WERI-Rb-1 (cell line): ENCODE measurements around the gene PC.

ENCODE experiments used
- DNase-seq: peaks from one replicate; pipeline ENCODE4 v3.0.0-alpha.2; 2020
- H3K27ac ChIP-seq: fragments of 250-450 bp; sonication (Bioruptor Pico); 2 replicates; pipeline ENCODE4 v1.5.1; 2020; ENCODE audit warnings: mild to moderate bottlenecking, moderate library complexity
- H3K27me3 ChIP-seq: fragments of 250-450 bp; sonication (Bioruptor Pico); 2 replicates; pipeline ENCODE4 v1.5.1; 2021; ENCODE audit warnings: mild to moderate bottlenecking, low read depth, moderate library complexity; ENCODE audit not compliant: insufficient read depth, severe bottlenecking
- H3K36me3 ChIP-seq: fragments of 250-450 bp; sonication (Bioruptor Pico); 2 replicates; pipeline ENCODE4 v1.5.1; 2020; ENCODE audit warnings: mild to moderate bottlenecking, moderate library complexity
- H3K4me3 ChIP-seq: 2 replicates; pipeline ENCODE4 v1.5.1; 2011; ENCODE audit warnings: low read depth, mild to moderate bottlenecking, control low read depth, low read length
- H3K9me3 ChIP-seq: fragments of 250-450 bp; sonication (Bioruptor Pico); 2 replicates; pipeline ENCODE4 v1.5.1; 2021; ENCODE audit warnings: mild to moderate bottlenecking, moderate library complexity; ENCODE audit not compliant: severe bottlenecking
- TF ChIP-seq, protein P1 (sequence below): IDR thresholded peaks from 2 replicates; pipeline ENCODE4 v1.5.1; 2011; ENCODE audit warnings: low read depth, mild to moderate bottlenecking, control low read depth, inconsistent platforms, low read length

Gene PC

DNA sequence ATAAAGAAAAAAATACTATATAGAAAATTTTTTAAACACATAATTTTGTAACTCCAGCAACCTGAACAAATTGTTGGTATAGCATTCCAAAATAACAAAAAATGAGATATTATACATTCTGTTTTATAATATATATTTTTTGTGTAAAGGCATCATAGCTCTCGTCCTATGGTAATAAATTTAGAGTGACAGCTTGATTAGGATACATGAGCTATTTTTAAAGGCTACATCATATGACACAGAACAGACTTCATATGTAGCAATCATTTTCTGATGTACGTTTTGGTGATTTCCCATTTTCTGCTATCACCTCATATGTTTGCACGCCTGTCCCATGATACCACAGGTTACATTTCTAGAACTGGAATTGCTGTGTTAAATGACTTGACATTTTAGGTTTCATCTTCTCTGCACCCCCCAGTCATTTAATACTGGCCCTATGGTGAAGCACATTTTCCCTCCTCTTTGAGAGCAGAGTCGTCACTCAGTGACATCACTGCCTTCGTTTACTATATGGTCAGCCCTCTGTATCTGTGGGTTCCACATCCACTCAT is 19.5 kb downstream of the PC start:
- TF ChIP-seq, protein P1, sequence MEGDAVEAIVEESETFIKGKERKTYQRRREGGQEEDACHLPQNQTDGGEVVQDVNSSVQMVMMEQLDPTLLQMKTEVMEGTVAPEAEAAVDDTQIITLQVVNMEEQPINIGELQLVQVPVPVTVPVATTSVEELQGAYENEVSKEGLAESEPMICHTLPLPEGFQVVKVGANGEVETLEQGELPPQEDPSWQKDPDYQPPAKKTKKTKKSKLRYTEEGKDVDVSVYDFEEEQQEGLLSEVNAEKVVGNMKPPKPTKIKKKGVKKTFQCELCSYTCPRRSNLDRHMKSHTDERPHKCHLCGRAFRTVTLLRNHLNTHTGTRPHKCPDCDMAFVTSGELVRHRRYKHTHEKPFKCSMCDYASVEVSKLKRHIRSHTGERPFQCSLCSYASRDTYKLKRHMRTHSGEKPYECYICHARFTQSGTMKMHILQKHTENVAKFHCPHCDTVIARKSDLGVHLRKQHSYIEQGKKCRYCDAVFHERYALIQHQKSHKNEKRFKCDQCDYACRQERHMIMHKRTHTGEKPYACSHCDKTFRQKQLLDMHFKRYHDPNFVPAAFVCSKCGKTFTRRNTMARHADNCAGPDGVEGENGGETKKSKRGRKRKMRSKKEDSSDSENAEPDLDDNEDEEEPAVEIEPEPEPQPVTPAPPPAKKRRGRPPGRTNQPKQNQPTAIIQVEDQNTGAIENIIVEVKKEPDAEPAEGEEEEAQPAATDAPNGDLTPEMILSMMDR = no peak
- no peak for DNase-seq
- no peaks in the 10 kb centered on the region for H3K27me3 ChIP-seq
- H3K36me3 ChIP-seq = no peaks in the 10 kb centered on the region
- no peak overlapping the region for H3K27ac ChIP-seq
- no peak overlapping the region for H3K4me3 ChIP-seq
- H3K9me3 ChIP-seq = no peaks in the 10 kb centered on the region

DNA sequence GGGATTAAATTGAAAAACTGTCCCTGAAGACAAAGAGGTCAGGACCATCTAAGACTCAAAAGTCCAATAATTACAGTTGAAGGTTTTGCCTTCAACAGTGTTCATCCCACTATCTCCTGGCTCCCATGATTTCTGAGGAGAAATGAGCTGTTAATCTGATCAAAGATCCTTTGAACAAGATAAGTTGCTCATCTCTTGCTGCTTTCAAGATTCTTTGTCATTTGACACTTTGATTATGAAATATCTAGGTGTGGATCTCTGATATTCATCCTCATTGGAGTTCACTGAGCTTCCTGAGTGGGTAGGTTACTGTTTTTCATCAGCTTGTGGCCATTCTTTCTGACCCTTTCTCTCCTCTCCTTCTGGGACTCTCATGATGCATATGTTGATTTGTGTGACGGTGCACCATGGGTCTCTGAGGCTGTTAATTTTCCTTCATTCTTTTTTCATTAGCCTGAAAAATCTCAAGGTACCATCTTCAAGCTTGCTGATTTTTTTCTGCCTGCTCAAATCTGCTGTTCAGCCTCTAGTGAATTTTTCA is 20.9 kb downstream of the PC start:
- DNase-seq = no peak
- Histone ChIP-seq H3K9me3 (no peaks in the 10 kb centered on the region), H3K4me3 (no peak overlapping the region), H3K36me3 (no peaks in the 10 kb centered on the region), H3K27ac (no peak overlapping the region), H3K27me3 (no peaks in the 10 kb centered on the region)
- TF ChIP-seq, protein P1 = no peak

DNA sequence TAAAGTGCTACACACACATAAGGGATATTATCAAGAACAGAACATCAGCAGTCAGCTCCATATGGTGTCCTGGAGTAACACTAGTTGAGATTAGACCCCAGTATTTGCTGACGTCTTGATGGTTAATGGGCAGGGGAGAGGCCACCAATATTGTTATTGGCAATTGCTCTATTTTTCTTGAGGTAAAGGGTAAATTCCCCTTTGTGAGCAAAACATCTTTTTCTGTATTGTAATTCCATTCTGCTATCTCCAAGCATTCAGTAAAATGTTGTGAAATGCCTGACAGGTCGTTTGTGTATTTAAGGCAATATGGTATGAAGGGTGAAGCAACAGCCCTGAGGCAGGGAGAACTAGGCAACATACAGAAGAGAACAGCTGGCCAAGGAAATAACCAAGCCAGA is 21.9 kb downstream of the PC start:
- no peak overlapping the region for H3K27ac ChIP-seq
- TF ChIP-seq, protein P1 = no peak
- H3K27me3 ChIP-seq = no peaks in the 10 kb centered on the region
- no peak overlapping the region for H3K4me3 ChIP-seq
- no peaks in the 10 kb centered on the region for H3K9me3 ChIP-seq
- no peaks in the 10 kb centered on the region for H3K36me3 ChIP-seq
- no peak for DNase-seq

DNA sequence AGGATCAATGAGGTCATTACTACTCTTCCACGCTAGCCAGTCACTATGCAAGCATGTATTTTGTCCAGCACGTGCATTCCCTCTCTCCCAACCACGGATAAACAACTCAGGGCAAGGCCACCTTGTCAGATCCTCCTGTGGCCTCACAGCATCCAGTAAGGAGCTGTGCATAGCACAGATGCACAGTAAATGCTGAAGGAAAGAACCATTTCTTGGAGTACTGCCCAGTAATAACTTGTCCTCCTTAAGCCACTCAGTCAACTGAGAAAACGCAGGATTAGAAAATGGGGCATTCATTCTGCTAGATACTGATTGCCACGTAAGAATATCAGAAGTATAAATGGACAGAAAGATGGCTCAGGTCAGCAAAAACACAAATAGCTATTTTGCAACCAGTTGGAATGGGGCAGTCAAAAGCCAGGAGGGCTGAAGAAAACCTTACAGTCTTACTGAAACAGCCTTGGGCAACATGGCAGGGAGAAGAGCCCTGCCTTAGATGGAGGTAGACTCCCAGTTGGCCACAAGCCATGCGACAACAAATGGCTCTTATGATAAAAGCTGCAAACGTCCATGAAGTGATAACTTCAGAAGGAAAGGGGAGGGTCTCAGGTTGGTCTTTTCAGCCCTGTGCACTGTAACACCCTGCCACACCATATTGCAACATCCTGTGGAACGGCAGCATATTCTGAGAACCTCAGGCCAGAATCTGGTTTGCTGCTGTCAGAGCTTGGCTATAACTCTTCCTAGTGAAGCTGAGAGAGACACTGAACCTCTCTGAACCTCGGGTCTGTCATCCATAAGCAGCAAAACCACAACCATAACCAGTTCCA is 23.0 kb downstream of the PC start:
- Histone ChIP-seq H3K27ac (no peak overlapping the region), H3K9me3 (no peaks in the 10 kb centered on the region), H3K4me3 (no peak overlapping the region), H3K27me3 (no peaks in the 10 kb centered on the region), H3K36me3 (no peaks in the 10 kb centered on the region)
- TF ChIP-seq, protein P1 = no peak
- DNase-seq = no peak

DNA sequence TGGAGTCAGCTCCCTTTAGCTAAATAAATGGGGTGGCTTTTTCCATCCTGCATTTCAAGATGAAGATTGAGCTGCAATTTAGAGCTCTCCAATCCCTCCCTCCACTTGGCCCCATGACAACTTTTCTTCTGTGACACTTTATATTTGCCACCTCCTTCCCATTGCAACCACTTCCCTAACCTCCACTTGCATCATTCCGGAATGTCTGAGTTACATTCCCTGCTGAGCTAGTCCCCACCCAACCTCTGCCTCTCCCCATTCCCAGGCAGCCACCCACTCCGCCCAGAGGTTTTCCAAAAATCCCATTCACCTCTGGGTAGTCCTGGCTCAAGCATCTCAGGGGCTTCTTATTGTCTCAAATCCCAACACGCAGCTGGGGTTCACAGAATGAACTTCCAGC is 24.7 kb downstream of the PC start:
- no peak for DNase-seq

More for the DNA sequence above, 24.7 kb downstream of the PC start:
- Histone ChIP-seq H3K27ac (no peak overlapping the region), H3K9me3 (no peaks in the 10 kb centered on the region), H3K27me3 (no peaks in the 10 kb centered on the region), H3K36me3 (no peaks in the 10 kb centered on the region), H3K4me3 (no peak overlapping the region)
- TF ChIP-seq, protein P1 = no peak
